ENCODE data around the gene PURB.
"Not testable (repeated sequence)": the region's sequence is repeated elsewhere in the genome, so short reads cannot be mapped to it uniquely, and the experiment has no call there.

PURB gene

GRCh38 chr7:44885394-44886317 is at the start of gene PURB:
Gene PURB (minus strand): TSS chr7:44885530. CDS start chr7:44885348, 182 bp downstream.
- Histone ChIP-seq H3K4me1 (ENCODE audit: control insufficient read depth, insufficient read depth, low read length) (peaks cover 34% of the 10 kb centered on the region), H3K27ac (ENCODE audit: low read depth, low read length) (peak within 1 kb of the TSS; percentile 98), H3K27me3 (ENCODE audit: control insufficient read depth, insufficient read depth, low read length) (no peaks in the 10 kb centered on the region)

GRCh38 chr7:44935016-44935415 is 49.7 kb upstream of the PURB start:
- H3K4me3 ChIP-seq (ENCODE audit: low read depth, low read length): no peak overlapping the region
- H3K27me3 ChIP-seq (ENCODE audit: control insufficient read depth, insufficient read depth, low read length): no peaks in the 10 kb centered on the region
- no peaks in the 10 kb centered on the region for H3K36me3 ChIP-seq (ENCODE audit: control insufficient read depth, insufficient read depth, low read length)
- peaks cover 5% of the 10 kb centered on the region; the same call in 1 of the 2 replicates for H3K4me1 ChIP-seq (ENCODE audit: control insufficient read depth, insufficient read depth, low read length)
- H3K9ac ChIP-seq (ENCODE audit: low read depth, low read length): no peak overlapping the region
- no peaks in the 10 kb centered on the region for H3K9me3 ChIP-seq (ENCODE audit: control insufficient read depth, insufficient read depth, low read length)
- H3K27ac ChIP-seq (ENCODE audit: low read depth, low read length): no peak overlapping the region

More at GRCh38 chr7:44885394-44886317, at the start of gene PURB:
- H3K36me3 ChIP-seq (ENCODE audit: control insufficient read depth, insufficient read depth, low read length): peaks cover 32% of the 10 kb centered on the region
- H3K9ac ChIP-seq (ENCODE audit: low read depth, low read length): peak within 1 kb of the TSS; percentile 96
- H3K4me3 ChIP-seq (ENCODE audit: low read depth, low read length): peak within 1 kb of the TSS; percentile 99
- no peaks in the 10 kb centered on the region for H3K9me3 ChIP-seq (ENCODE audit: control insufficient read depth, insufficient read depth, low read length)

DNA sequence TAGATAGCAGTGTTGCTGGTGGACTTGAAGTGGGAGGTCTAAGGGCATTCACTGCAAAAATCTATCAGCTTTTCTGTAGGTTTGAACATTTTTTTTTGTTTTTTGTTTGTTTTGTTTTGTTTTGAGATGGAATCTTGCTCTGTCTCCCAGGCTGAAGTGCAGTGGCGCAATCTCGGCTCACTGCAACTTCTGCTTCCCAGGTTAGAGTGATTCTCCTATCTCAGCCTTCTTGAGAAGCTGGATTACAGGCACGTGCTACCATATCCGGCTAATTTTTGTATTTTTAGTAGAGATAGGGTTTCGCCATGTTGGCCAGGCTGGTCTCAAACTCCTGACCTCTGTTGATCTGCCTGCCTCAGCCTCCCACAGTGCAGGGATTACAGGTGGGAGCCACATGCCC is 49.2 kb upstream of the PURB start:
- not testable (repeated sequence) for H3K4me3 ChIP-seq (ENCODE audit: low read depth, low read length); H3K27ac ChIP-seq (ENCODE audit: low read depth, low read length); H3K36me3 ChIP-seq (ENCODE audit: control insufficient read depth, insufficient read depth, low read length); H3K4me1 ChIP-seq (ENCODE audit: control insufficient read depth, insufficient read depth, low read length); H3K9me3 ChIP-seq (ENCODE audit: control insufficient read depth, insufficient read depth, low read length); H3K27me3 ChIP-seq (ENCODE audit: control insufficient read depth, insufficient read depth, low read length); H3K9ac ChIP-seq (ENCODE audit: low read depth, low read length)

- H3K27ac ChIP-seq (ENCODE audit: low read depth, low read length): no peak overlapping the region
- no peak overlapping the region for H3K4me3 ChIP-seq (ENCODE audit: low read depth, low read length)
- no peaks in the 10 kb centered on the region for H3K27me3 ChIP-seq (ENCODE audit: control insufficient read depth, insufficient read depth, low read length)
- no peaks in the 10 kb centered on the region for H3K36me3 ChIP-seq (ENCODE audit: control insufficient read depth, insufficient read depth, low read length)
- H3K9me3 ChIP-seq (ENCODE audit: control insufficient read depth, insufficient read depth, low read length): no peaks in the 10 kb centered on the region
- H3K4me1 ChIP-seq (ENCODE audit: control insufficient read depth, insufficient read depth, low read length): peaks cover 5% of the 10 kb centered on the region; the same call in 1 of the 2 replicates
- no peak overlapping the region for H3K9ac ChIP-seq (ENCODE audit: low read depth, low read length)
These were observed 45.6 kb upstream of the PURB start for GRCh38 chr7:44930921-44931320.

GRCh38 chr7:44922351-44922694 is 37.0 kb upstream of the PURB start:
- H3K4me3 ChIP-seq (ENCODE audit: low read depth, low read length): no peak overlapping the region
- no peaks in the 10 kb centered on the region for H3K36me3 ChIP-seq (ENCODE audit: control insufficient read depth, insufficient read depth, low read length)
- 0 out of 2 replicates have a peak, but pooled peaks cover 3% of the 10 kb centered on the region for H3K9me3 ChIP-seq (ENCODE audit: control insufficient read depth, insufficient read depth, low read length)
- H3K27me3 ChIP-seq (ENCODE audit: control insufficient read depth, insufficient read depth, low read length): no peaks in the 10 kb centered on the region
- no peak overlapping the region for H3K27ac ChIP-seq (ENCODE audit: low read depth, low read length)
- no peaks in the 10 kb centered on the region for H3K4me1 ChIP-seq (ENCODE audit: control insufficient read depth, insufficient read depth, low read length)
- H3K9ac ChIP-seq (ENCODE audit: low read depth, low read length): no peak overlapping the region

GRCh38 chr7:44921607-44922350 is 36.4 kb upstream of the PURB start:
- Histone ChIP-seq H3K9ac (ENCODE audit: low read depth, low read length) (no peak overlapping the region), H3K27ac (ENCODE audit: low read depth, low read length) (no peak overlapping the region), H3K4me3 (ENCODE audit: low read depth, low read length) (no peak overlapping the region), H3K36me3 (ENCODE audit: control insufficient read depth, insufficient read depth, low read length) (no peaks in the 10 kb centered on the region), H3K4me1 (ENCODE audit: control insufficient read depth, insufficient read depth, low read length) (no peaks in the 10 kb centered on the region), H3K9me3 (ENCODE audit: control insufficient read depth, insufficient read depth, low read length) (0 out of 2 replicates have a peak, but pooled peaks cover 3% of the 10 kb centered on the region), H3K27me3 (ENCODE audit: control insufficient read depth, insufficient read depth, low read length) (no peaks in the 10 kb centered on the region)

GRCh38 chr7:44920119-44920518 is 34.8 kb upstream of the PURB start:
- H3K9me3 ChIP-seq (ENCODE audit: control insufficient read depth, insufficient read depth, low read length): 0 out of 2 replicates have a peak, but pooled peaks cover 3% of the 10 kb centered on the region
- no peak overlapping the region for H3K9ac ChIP-seq (ENCODE audit: low read depth, low read length)
- H3K36me3 ChIP-seq (ENCODE audit: control insufficient read depth, insufficient read depth, low read length): no peaks in the 10 kb centered on the region
- H3K4me1 ChIP-seq (ENCODE audit: control insufficient read depth, insufficient read depth, low read length): no peaks in the 10 kb centered on the region
- H3K27me3 ChIP-seq (ENCODE audit: control insufficient read depth, insufficient read depth, low read length): no peaks in the 10 kb centered on the region
- H3K27ac ChIP-seq (ENCODE audit: low read depth, low read length): no peak overlapping the region
- no peak overlapping the region for H3K4me3 ChIP-seq (ENCODE audit: low read depth, low read length)

DNA sequence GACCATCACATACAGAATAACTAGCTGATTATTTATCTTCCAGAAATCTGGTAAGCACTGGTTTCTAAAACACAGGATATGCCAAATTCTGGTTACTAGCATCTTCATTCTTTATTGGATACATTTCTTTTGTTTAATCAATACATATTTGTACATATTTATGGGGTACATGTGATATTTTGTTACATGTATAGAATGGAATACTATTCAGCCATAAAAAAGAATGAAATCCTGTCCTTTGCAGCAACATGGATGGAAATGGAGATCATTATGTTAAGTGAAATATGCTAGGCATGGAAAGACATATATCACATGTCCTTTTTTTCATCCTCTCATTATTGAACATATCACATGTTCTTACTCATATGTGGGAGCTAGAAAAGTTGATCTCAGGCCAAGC is 32.7 kb upstream of the PURB start:
- H3K27me3 ChIP-seq (ENCODE audit: control insufficient read depth, insufficient read depth, low read length): no peaks in the 10 kb centered on the region
- no peaks in the 10 kb centered on the region for H3K4me1 ChIP-seq (ENCODE audit: control insufficient read depth, insufficient read depth, low read length)
- no peak overlapping the region for H3K4me3 ChIP-seq (ENCODE audit: low read depth, low read length)
- H3K27ac ChIP-seq (ENCODE audit: low read depth, low read length): no peak overlapping the region
- H3K9ac ChIP-seq (ENCODE audit: low read depth, low read length): no peak overlapping the region
- 0 out of 2 replicates have a peak, but pooled peaks cover 3% of the 10 kb centered on the region for H3K9me3 ChIP-seq (ENCODE audit: control insufficient read depth, insufficient read depth, low read length)
- H3K36me3 ChIP-seq (ENCODE audit: control insufficient read depth, insufficient read depth, low read length): no peaks in the 10 kb centered on the region

DNA sequence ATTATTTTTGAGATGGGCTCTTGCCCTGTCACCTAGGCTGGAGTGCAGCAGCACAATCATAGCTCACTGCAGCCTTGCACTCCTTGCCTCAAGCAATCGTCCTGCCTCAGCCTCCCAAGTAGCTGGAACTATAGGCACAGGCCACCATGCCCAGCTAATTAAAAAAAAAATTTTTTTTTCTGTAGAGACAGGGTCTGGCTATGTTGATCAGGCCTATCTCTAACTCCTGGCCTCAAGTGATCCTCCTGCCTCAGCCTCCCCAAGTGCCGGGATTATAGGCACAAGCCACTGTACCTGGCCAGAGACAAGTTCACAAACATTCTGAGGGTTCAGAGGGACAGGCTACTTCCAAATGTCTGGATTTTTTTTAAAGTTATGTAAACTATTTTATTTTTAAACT is 32.1 kb upstream of the PURB start:
- Histone ChIP-seq H3K27ac (ENCODE audit: low read depth, low read length) (no peak overlapping the region), H3K27me3 (ENCODE audit: control insufficient read depth, insufficient read depth, low read length) (no peaks in the 10 kb centered on the region), H3K4me1 (ENCODE audit: control insufficient read depth, insufficient read depth, low read length) (no peaks in the 10 kb centered on the region), H3K4me3 (ENCODE audit: low read depth, low read length) (no peak overlapping the region), H3K36me3 (ENCODE audit: control insufficient read depth, insufficient read depth, low read length) (no peaks in the 10 kb centered on the region), H3K9ac (ENCODE audit: low read depth, low read length) (no peak overlapping the region), H3K9me3 (ENCODE audit: control insufficient read depth, insufficient read depth, low read length) (0 out of 2 replicates have a peak, but pooled peaks cover 3% of the 10 kb centered on the region)

DNA sequence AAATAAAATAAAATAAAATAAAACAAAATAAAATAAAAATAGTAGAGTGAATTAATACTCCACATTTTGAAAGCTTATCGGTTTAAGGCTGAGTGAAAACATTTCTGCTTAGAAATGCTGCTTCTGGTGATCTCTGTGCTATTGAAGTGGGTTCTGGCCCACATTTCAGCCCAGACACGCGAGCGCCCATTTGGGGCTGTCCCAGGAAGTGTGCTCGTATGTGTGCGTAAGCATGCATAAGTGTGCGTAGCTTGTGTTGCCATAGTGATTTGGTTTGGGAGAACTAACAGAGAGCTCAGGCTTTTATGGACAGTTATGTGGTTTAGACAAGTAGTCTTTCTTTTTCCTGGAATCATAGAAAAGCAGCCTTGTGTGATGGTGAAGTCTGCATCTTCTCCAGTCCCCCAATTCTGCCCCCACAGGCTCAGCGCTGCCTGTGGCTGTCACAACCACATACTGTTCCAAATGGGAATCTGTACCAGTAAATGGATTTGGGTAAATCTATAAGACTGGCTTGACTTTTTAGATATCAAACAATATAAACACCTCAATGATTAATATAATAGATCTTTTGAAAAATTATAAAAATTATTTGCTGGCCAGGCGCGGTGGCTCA is 29.8 kb upstream of the PURB start:
- Histone ChIP-seq H3K9me3 (ENCODE audit: control insufficient read depth, insufficient read depth, low read length) (0 out of 2 replicates have a peak, but pooled peaks cover 3% of the 10 kb centered on the region), H3K4me1 (ENCODE audit: control insufficient read depth, insufficient read depth, low read length) (no peaks in the 10 kb centered on the region), H3K36me3 (ENCODE audit: control insufficient read depth, insufficient read depth, low read length) (no peaks in the 10 kb centered on the region), H3K4me3 (ENCODE audit: low read depth, low read length) (no peak overlapping the region), H3K27ac (ENCODE audit: low read depth, low read length) (no peak overlapping the region), H3K27me3 (ENCODE audit: control insufficient read depth, insufficient read depth, low read length) (no peaks in the 10 kb centered on the region), H3K9ac (ENCODE audit: low read depth, low read length) (no peak overlapping the region)
